HG03135 (cell line): Measurements from ENCODE around the gene ARID1B.

Experiments
- ATAC-seq: cut with Tn5 transposase; IDR thresholded peaks from one replicate; pipeline ENCODE4 v1.9.1; 2021; ENCODE audit warnings: mild to moderate bottlenecking, moderate library complexity; ENCODE audit not compliant: unreplicated experiment

Gene ARID1B

DNA sequence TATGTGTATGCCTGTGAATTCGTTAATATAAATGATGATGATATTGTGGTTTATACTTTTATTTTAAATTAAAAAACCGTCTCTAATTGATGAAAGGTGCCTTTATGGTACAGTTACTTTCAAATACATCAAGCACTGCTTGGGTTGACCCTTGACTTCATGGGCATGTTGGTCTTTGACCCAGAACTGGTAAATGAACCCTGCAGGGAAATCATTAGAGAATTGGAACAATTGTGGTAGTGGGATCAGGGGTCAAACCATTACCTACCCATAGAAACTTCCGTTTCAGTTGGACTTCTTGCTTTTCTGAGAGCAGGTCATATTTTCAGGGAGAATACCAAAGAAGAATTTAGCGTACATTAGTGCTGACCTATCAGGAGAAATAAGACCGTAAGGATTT lies 288.2 kb downstream of the ARID1B start:
- no peak for ATAC-seq

DNA sequence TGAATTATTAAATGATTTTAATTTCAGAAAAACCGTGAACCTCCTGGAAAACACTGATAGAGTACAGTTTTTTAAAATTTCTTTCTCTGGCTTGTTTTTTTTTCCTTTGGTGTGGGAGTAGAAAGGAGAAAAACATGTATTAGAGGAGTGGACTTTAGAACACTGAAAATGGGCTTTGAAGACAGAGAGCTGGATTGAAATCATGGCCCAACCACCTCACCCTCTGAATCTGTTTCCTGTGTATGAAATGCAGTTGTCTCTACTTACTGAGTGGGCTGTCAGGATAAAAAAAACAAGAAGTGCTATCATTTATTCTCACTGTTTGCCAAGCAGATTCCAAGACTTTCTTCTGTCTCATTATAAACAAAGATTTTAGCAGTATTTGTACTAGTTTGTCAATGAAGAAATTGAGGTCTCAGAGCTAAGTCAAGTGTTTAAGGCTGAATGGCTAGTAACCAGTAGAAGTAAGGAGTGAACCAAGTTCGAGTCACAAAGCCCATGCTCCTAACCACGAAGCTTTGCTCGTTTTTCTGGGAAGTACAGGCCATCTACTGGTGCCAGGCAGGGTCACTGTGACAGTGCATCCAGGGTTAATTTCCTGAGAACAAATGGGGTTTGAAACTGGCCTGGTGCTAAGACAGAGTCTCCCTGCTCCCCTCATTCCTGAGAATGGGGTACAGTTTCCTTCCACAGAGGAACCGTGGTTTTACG lies 289.8 kb downstream of the ARID1B start:
- no peak for ATAC-seq

- ATAC-seq, result no peak
Observed at GRCh38 chr6:157067507-157067906, 290.3 kb downstream of the ARID1B start.

DNA sequence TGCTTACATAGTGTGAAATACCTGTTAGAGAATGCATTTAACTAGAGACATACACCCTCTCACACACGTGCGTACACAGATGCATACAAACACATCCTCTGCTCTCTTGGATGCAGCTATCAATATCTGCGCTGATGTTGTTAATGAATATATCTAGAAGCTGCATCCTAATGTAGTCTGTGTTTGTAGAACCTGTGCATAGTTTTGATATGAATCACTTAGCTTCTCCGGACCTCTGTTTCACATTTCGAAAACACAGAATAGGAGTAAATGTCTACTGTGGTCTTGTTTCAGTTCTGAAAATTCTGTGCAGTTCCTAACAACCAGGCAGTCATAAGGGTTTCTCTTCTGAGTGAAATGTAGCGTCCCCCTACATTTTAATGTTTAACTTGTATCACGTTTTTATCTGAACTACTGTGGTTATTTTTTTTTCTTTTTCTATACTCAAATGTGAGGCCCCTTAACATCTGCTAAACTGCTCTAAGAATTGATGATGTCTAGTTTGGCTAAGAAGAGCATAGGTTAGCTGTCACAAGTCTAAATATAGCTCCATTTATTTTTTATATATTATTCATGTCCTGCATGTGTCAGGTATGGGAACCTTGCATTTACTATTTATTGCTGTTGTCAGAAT lies 291.6 kb downstream of the ARID1B start:
- peak; percentile 96 for ATAC-seq

- no peak for ATAC-seq
Observed at GRCh38 chr6:157069585-157069984, 292.4 kb downstream of the ARID1B start.

DNA sequence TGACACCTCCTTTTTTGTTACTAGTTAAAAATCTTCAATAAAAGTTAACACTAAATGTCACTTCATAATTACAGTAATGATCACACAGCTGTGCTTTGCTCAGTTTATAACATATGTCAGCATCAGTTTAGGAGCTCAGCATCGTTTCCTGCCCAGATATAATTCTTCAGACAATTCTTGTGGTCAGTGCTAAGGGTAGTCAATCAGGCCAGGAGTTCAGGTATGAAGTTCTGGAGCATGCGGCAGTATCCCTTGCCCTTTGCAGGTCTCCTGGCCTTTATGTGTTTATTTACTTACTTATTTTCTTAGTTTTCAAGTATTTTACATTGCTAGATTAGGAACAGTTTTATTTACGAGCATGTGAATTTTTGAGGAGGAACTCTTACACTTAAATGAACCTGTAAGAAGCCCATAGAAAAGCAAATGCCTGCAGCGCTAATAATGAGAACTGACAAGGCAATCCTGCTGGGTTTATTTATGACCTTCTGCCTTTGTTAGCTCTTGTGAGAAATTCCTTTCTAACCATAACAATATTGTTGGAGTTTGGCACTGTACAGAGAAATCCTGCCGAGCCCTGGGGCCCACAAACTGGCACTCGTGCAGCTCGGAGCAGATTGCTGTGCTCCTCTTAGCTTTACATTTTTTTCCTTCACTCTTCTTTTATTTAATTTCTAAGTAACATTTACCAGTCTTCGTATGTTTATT lies 293.4 kb downstream of the ARID1B start:
- no peak for ATAC-seq

GRCh38 chr6:157072128-157072527 lies 294.9 kb downstream of the ARID1B start:
- ATAC-seq, result no peak

DNA sequence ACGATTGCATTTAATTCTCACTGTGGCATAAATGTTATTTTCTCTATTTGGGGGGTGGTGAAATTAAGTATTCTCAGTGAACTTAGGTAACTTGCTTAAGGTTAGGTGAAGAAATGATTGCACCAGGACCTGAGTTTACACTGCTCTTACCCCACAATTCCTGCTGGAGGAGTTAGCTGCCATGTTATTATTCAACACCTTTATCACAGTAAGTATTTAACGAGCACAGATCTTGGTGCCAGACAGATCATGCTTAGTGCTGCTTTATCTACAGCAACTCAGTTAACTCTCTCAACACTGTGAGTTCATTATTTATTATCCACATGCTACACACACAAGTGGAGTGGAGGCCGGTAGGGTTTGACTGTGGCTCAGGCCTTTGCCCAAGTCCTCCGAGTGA lies 296.4 kb downstream of the ARID1B start:
- ATAC-seq, result no peak

- ATAC-seq, result no peak
Observed at GRCh38 chr6:157074969-157075368, 297.8 kb downstream of the ARID1B start.

GRCh38 chr6:157075549-157076450 lies 298.6 kb downstream of the ARID1B start:
- peak; percentile 85 for ATAC-seq

GRCh38 chr6:157076451-157076822 lies 299.3 kb downstream of the ARID1B start:
- ATAC-seq, result no peak

DNA sequence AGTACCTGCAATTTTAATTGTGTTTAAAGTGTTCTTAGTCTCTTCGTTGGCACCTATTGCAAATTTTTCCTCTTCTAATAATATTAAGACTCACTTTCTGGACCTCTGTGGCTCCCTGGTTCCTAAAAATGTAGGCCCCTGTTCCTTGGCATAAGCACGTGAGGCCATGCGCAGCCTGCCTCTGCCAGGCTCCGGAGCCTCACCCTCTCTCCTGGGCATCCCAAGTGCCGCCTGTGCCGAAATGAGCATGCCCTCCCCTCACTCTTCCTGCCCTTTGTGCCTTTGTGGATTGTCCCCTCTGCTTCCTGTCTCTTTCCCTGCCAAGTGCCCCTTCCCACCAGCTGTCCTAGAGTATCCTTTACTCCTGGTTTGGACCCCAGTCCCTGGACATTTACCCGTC lies 300.1 kb downstream of the ARID1B start:
- no peak for ATAC-seq

DNA sequence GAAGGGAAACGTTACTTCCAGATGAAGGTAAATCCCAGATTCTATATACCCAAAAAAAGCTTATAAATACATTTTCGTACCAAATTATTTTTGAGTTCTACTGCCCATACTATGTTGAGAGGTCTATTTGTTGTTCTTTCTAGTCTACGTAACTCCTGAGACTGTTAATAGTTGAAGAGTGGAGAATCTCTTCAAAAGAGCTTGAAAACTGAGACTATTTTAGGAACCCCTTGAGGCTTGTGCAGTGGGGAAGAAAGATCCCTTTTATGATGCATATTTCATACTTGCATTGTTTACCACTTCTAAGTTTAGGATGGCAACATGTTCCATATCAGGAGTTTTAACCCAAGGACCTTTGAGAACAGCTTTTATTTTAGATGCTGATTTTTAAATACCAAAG lies 301.1 kb downstream of the ARID1B start:
- no peak for ATAC-seq

- no peak for ATAC-seq
Observed at GRCh38 chr6:157079277-157079676, 302.1 kb downstream of the ARID1B start.

- ATAC-seq, result no peak
Observed at GRCh38 chr6:157079771-157080170, 302.6 kb downstream of the ARID1B start.

DNA sequence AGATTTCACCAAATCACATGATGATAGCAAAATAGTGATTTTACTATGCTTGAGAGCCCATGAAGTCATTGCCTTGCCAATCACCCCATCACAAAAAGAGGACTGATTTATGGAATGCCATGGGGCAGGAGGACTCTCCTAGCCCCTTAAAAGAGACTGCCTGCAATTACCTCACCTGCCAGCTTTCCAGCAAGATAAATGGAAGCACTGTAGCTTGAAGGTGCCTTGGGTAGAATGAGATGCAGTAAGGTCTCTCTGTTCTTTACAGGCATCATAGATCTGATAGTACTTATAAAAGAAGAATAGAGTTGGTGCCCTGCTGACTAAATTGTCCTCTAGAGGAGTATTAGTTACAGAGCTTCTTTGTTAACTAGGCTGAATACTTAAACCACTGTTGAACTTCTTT lies 303.8 kb downstream of the ARID1B start:
- ATAC-seq, result no peak

- no peak for ATAC-seq
Observed at GRCh38 chr6:157083343-157083742, 306.2 kb downstream of the ARID1B start.

- ATAC-seq, result no peak
Observed at GRCh38 chr6:157086632-157087031, 309.5 kb downstream of the ARID1B start.

- ATAC-seq, result no peak
Observed at GRCh38 chr6:157087974-157088373, 310.8 kb downstream of the ARID1B start.

- no peak for ATAC-seq
Observed at GRCh38 chr6:157088841-157089240, 311.7 kb downstream of the ARID1B start.

GRCh38 chr6:157089258-157089657 lies 312.1 kb downstream of the ARID1B start:
- no peak for ATAC-seq
